ENCODE measurements around the gene LMOD3. TPM values are rescaled to one million over a fixed set of nuclear protein-coding genes. Genes with fewer than 3 reads are reported as not detected.

Gene LMOD3
- total RNA-seq, 2 donors from 2014 or later = 0.17 TPM; not detected in 1

DNA sequence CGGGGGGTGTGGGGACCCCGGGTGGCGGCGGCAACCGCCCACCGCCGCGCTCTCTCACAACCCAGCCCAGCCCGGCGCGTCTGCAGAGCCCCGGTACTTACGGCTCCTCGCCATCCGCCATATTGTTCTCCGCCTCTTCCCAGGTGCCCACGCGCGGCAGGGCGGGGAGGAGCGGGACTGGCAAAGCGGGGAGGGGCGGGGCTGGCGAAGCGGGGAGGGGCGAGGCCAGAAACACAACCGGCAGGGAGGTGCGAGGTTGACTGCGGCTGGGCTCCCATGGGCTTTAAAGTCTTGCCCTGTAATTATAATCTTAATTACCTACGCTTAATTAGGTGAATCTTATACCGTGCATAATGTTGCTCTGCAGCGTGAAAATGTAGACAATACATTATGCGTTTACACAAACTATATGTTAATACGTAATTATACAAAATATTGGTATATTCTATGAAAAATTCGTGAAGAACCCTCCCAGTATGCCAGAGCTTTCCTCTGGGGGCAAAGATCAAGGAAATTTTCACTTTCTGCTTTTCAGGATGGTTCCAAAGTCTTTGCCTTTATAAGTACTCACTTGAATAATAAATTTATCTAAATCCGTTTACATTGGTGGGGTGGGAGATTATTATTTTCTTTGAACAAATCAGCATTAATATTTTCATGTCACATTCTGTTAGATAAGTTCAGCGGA lies 42.0 kb downstream of the LMOD3 start, which contains the start of gene UBA3:
Gene UBA3, minus strand, starts transcription at position 133 of the 688 bp plus-strand sequence. Its CDS starts 12 bp downstream, at position 121.
- ATAC-seq (peak; percentile 84), DNase-seq (peak; percentile 94 to 95)
- intact Hi-C loops (cut with DNase I, micrococcal nuclease) = no loop called here

DNA sequence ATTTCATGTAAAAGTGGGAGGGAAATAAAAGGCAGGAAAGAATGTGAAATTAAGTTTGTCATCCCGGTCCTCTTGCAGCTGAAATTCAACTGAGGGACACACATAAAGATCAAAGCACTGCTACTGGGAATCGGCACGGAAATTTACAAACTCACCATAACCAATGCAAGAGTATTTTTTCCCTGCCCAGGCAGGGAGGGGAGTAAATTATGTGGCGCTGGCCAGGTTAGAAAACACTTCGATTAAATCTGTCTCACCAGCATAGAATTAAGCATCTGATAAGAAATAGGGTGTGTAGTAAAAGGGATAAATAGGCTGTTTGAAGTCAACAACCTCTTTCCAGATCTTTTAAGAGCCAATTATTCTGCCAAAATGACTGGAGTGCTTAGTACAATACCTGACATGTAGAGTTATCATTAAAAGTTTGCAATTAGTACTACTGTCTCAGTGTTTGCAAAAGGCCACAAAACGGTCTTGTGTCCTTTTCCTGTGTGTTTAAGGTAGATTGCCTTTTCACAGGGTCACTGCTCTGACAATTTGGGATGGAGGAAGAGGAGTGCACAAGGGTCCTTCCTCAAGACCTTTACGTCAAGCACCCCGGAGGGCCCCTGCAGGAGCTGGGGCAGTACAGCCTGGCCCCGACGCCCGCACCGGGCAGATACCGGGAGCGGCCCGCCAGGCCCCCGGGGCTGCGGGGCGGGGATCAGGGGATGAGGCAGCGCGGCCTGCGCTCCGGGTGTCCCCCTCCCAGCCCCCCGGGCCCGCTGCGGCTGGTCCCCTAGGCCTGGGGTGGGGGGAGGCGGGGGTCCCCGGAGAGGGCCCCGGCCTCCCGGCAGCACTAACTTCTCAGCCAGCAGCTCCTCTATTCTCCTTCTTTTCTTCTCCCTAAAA lies 42.9 kb downstream of the LMOD3 start:
- peak in 1 of 2 donors; percentile 45 for DNase-seq
- ATAC-seq = peak; percentile 60

DNA sequence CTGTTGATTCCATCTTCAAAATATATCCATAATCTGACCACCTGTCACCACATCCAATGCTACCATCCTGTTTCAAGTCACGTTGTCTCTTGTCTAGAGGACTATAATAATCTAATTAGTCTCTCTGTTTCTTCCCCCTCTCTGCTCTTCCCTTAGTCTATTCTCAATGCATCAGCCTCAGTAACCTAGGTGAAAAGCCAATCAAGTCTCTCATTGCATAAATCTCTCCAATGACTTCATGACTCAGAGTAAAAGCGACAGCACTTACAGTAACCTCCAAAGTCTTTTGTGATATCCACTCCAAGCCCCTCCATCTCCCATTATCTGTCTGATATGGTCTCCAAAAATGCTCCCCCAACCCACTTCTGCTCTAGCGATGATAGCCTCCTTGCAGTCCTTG lies 49.5 kb downstream of the LMOD3 start:
- ATAC-seq (no peak), DNase-seq (no peak)
- intact Hi-C loops (cut with DNase I, micrococcal nuclease) = no loop called here

More for the DNA sequence above, 42.9 kb downstream of the LMOD3 start:
- intact Hi-C loops (cut with DNase I, micrococcal nuclease) = no loop called here

DNA sequence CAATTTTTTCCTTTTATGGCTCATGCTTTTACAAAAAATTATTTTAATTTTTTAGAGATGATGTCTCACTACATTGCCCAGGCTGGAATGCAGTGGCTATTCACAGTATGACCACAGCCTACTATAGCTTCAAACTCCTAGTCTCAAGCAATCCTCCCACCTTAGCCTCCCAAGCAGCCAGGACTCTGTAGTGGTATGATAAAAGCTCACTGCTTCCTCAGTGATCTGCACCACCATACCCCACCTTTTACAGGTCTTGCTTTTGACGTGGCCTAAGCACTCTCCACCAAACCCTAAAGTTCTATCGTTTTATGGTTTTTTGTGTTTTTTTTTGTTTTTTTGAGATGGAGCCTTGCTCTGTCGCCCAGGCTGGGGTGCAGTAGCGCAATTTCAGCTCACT lies 56.3 kb downstream of the LMOD3 start:
- intact Hi-C loops (cut with DNase I, micrococcal nuclease) = no loop called here
- DNase-seq = no peak
- ATAC-seq = no peak

DNA sequence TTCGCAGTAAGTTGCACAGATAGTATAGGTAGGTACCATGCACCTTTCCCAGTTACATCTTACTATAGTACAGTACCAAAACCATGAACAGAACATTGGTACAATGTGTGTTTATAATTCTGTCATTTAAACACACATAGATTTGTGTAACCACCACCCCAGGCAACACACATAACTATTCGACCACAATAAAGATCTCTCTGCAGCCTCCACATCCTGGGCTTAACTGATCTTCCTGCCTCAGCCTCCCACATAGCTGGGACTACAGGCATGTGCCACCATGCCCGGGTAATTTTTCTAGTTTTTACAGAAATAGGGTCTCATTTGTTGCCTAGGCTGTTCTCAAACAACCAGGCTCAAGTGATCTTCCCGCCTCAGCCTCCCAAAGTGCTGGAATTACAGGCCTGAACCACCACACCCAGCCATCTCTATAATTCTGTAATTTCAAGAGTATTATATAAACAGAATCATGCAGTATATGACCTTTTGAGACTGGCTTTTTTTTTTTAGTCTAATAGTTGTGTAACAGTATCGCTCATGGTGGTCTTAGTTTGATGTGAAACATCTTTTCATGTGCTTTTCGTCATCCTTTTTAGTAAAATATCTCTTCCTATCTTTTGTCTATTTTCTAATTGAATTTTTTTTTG lies 57.0 kb downstream of the LMOD3 start:
- DNase-seq (no peak), ATAC-seq (no peak)
- intact Hi-C loops (cut with DNase I, micrococcal nuclease) = no loop called here

DNA sequence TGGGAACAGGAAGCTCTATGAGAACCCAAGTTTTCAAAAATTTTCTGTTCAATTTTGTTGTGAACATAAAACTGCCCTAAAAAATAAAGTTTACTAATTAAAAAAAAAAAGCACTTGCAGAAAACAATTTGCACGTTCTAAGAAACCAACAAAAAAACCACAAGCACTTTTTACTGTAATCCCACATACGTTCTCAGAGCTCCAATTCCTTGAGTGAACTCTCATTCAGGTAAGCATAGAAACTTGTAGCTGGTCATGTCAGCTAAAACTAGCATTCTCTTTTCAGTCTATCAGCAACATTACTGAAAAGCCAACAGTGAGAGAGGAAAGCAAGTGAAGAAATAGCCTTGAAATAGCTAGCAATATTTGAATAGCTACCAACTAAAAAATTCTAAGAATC lies 58.8 kb downstream of the LMOD3 start:
- DNase-seq (no peak), ATAC-seq (no peak)
- intact Hi-C loops (cut with DNase I, micrococcal nuclease) = no loop called here

DNA sequence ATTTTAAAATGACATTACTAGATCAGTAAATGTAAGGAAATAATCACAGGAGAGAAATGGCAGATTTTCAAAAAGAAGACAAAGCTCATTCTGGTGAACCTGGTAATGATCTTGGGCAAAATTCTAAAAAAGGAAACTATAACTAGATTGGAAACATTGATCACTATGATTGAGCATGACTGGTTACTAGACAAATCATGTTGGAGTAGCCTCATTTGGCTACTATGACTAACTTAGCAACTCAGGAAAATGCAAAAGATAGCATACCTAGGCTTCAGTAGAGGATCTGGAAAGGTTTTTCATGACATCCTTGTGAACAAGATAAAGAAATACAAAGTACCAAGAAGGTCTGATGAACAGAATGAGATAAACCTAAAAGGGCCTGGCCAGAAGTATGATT lies 62.7 kb downstream of the LMOD3 start:
- intact Hi-C loops (cut with DNase I, micrococcal nuclease) = no loop called here
- DNase-seq = no peak
- no peak for ATAC-seq

DNA sequence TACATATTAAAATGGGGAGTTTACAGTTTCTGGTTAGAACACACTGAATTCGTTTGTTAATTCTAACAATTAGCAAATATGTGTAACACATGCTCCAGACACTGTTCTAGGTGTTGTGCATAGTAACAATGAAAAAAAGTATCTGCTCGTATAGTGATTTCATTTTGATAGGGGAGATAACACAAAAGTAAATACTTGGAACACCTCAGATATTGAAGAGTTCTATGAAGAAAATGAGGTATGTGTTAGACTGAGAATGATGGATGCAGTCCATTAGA lies 63.5 kb downstream of the LMOD3 start:
- ATAC-seq = no peak
- no peak for DNase-seq
- intact Hi-C loops (cut with DNase I, micrococcal nuclease) = no loop called here

DNA sequence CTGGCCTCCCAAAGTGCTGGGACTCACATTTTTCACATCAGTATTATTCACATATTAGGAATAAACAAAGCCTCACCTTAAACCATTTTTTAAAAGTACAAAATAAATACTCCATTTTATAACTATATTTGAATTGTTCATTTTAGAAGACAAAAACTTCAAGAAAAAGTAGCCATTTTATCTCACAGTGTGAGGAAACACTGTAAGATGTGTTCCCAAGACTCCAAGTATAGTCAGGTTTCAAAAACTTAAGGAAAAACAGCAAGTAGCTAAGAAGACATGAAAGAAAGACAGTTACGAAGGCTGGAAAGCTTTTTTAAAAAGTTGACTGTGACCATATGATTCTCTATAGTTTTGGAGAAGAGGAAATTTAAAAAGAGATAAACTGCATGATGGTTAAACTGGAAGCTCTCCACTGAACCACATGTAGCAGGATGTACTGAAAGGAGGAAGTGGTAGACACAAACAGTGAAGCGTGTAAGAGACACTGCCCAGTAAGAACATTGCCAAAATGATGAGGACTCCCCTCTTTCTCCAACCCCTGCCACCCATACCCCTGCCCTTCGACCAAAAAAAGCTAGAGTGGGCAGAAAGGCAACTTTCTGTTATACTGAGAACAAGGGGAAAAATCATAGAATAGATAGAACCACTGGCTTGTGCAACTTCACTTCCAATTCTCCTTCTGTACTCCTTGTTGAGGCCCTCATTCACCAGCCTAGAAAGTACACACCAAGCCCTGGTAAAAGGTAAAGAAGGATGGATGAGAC lies 64.0 kb downstream of the LMOD3 start:
- intact Hi-C loops (cut with DNase I, micrococcal nuclease) = no loop called here
- ATAC-seq (no peak), DNase-seq (no peak)

Other genes starting within 250 kb of the LMOD3 start
- not detected for gene TAFA4, start 190.0 kb downstream of the LMOD3 start, total RNA-seq
- 10 to 100 TPM; 14.2 to 18.6 TPM for gene EOGT, start 108.9 kb downstream of the LMOD3 start, total RNA-seq
- gene TMF1, start 70.3 kb downstream of the LMOD3 start, total RNA-seq = 10 to 100 TPM; 44.7 to 47.2 TPM
- 10 to 100 TPM; 46.7 to 47.6 TPM for gene UBA3, start 42.2 kb downstream of the LMOD3 start, total RNA-seq
- gene ARL6IP5, start 37.7 kb downstream of the LMOD3 start, total RNA-seq = 100 to 1,000 TPM; 118 to 143 TPM